HepG2 (cell line): ENCODE measurements around the gene RPS6KB1. TPM values are rescaled to one million over a fixed set of nuclear protein-coding genes. Genes with fewer than 3 reads are reported as not detected.

ENCODE experiments used
- ATAC-seq: fragments of 200-7000 bp; cut with Tn5 transposase; 3 replicates; pipeline ENCODE4 v1.9.1; 2020; ENCODE audit warnings: mild to moderate bottlenecking, moderate library complexity
- BruUV-seq: library from RNA; stranded (reverse); fragments of 400-500 nt; replicated peaks from 2 replicates; lab custom pipeline; 2021; lab: Mats Ljungman, UMichigan
- CTCF ChIA-PET: fragments of 300-600 bp; formaldehyde crosslinking; extraction: SDS; loops from one replicate; lab custom pipeline; 2021; ENCODE audit warnings: low total read pairs, inconsistent platforms, low intra/inter-chr PET ratio; lab: Yijun Ruan, JAX
- POLR2A ChIA-PET: fragments of 350-600 bp; sonication (Branson Sonifier 250); formaldehyde crosslinking; loops from one replicate; lab custom pipeline; 2020; ENCODE audit warnings: antibody characterized with exemption, inconsistent platforms; lab: Yijun Ruan, JAX
- DNase-seq: peaks from one replicate; pipeline ENCODE4 v3.0.0-alpha.2; 2015; ENCODE audit warnings: low spot score
- FAIRE-seq: peaks from 3 replicates; lab custom pipeline; 2011; peaks lifted over from hg19 to GRCh38; lab: Jason Lieb, UNC
- H2AFZ ChIP-seq: one replicate; pipeline ENCODE4 v1.6.1; 2011; ENCODE audit warnings: low read length, inconsistent platforms
- H3K27ac ChIP-seq: fragments of 300-600 bp; 3 replicates; pipeline ENCODE4 v1.8.0; 2011; ENCODE audit warnings: mixed run types, mild to moderate bottlenecking, mixed read lengths, low read length, inconsistent platforms; ENCODE audit not compliant: insufficient read depth; ENCODE audit errors: extremely low read length
- H3K27me3 ChIP-seq, 2 experiments: fragments of 200-600 bp in 1 of 2; 2 replicates in 1 of 2; 3 replicates in 1 of 2; pipeline versions ENCODE4 v1.6.0 to v1.8.0; 2011; ENCODE audit warnings: low read length in 2 of 2, mild to moderate bottlenecking in 2 of 2, moderate library complexity in 2 of 2, inconsistent platforms in 1 of 2; ENCODE audit not compliant: insufficient read depth in 2 of 2, control insufficient read depth in 1 of 2
- H3K36me3 ChIP-seq, 2 experiments: fragments of 200-600 bp in 1 of 2; replicated peaks in 1 of 2; 2 replicates in 1 of 2; 3 replicates in 1 of 2; pipeline versions ENCODE4 v1.5.1 to v1.8.0; 2011; ENCODE audit warnings: low read length in 2 of 2, inconsistent platforms in 1 of 2; ENCODE audit not compliant: insufficient read depth in 2 of 2, control insufficient read depth in 1 of 2
- H3K4me1 ChIP-seq: 2 replicates; pipeline ENCODE4 v1.5.1; 2012; ENCODE audit warnings: low read length, inconsistent platforms; ENCODE audit not compliant: insufficient read depth
- H3K4me2 ChIP-seq: 2 replicates; pipeline ENCODE4 v1.6.0; 2011; ENCODE audit warnings: low read depth, low read length, inconsistent platforms
- H3K4me3 ChIP-seq, 3 experiments: fragments of 200-600 bp in 1 of 3; sonication (generic), shearing (Covaris generic) in 1 of 3; replicated peaks in 1 of 3; 2 replicates each; pipeline ENCODE4 v1.5.1; 2011 to 2016; ENCODE audit warnings: low read length in 3 of 3, inconsistent platforms in 2 of 3, low read depth in 2 of 3, mild to moderate bottlenecking in 2 of 3, control low read depth in 1 of 3, mixed read lengths in 1 of 3; ENCODE audit not compliant: insufficient read depth in 1 of 3
- H3K79me2 ChIP-seq: one replicate; pipeline ENCODE4 v1.6.1; 2011; ENCODE audit warnings: low read length, inconsistent platforms; ENCODE audit not compliant: insufficient read depth
- H3K9ac ChIP-seq: 2 replicates; pipeline ENCODE4 v1.6.0; 2011; ENCODE audit warnings: mild to moderate bottlenecking, low read depth, low read length, inconsistent platforms; ENCODE audit not compliant: insufficient read depth
- H3K9me3 ChIP-seq: 2 replicates; pipeline ENCODE4 v1.5.1; 2012; ENCODE audit warnings: mild to moderate bottlenecking, low read length
- H4K20me1 ChIP-seq: 2 replicates; pipeline ENCODE4 v1.6.0; 2011; ENCODE audit warnings: inconsistent platforms, mild to moderate bottlenecking, low read length, moderate library complexity; ENCODE audit not compliant: insufficient read depth
- BHLHE40 ChIP-seq: IDR thresholded peaks from 2 replicates; pipeline ENCODE4 v1.6.1; 2011; ENCODE audit warnings: low read length, improper control_type of control experiment
- IRF1 ChIP-seq: sonication (generic); formaldehyde crosslinking; IDR thresholded peaks from 2 replicates; pipeline ENCODE4 v1.4.0; 2020; ENCODE audit warnings: low read depth, mild to moderate bottlenecking, missing genetic modification reagents
- JUND ChIP-seq: sonication (generic); formaldehyde crosslinking; IDR thresholded peaks from 2 replicates; pipeline ENCODE4 v1.8.0; 2022; ENCODE audit warnings: mild to moderate bottlenecking, missing genetic modification reagents
- PAX8 ChIP-seq: sonication (generic); formaldehyde crosslinking; IDR thresholded peaks from 2 replicates; pipeline ENCODE4 v1.8.0; 2022; ENCODE audit warnings: mild to moderate bottlenecking, missing genetic modification reagents, borderline replicate concordance
- RELA ChIP-seq: sonication (generic); formaldehyde crosslinking; IDR thresholded peaks from 2 replicates; pipeline ENCODE4 v1.4.0; 2020; ENCODE audit warnings: missing genetic modification reagents
- SIN3B ChIP-seq: fragments of 150-350 bp; IDR thresholded peaks from 2 replicates; pipeline ENCODE4 v1.6.1; 2014; ENCODE audit warnings: low read length
- TFDP1 ChIP-seq: IDR thresholded peaks from 2 replicates; pipeline ENCODE4 v1.6.1; 2016; ENCODE audit warnings: missing compliant biosample characterization, missing genetic modification reagents, borderline replicate concordance
- ZNF678 ChIP-seq: sonication (generic); formaldehyde crosslinking; IDR thresholded peaks from 2 replicates; pipeline ENCODE4 v1.4.0; 2020; ENCODE audit warnings: mild to moderate bottlenecking, missing genetic modification reagents
- ZNF720 ChIP-seq: sonication (generic); formaldehyde crosslinking; IDR thresholded peaks from 2 replicates; pipeline ENCODE4 v1.4.0; 2020; ENCODE audit warnings: missing genetic modification reagents
- ZNF775 ChIP-seq: sonication (generic); formaldehyde crosslinking; IDR thresholded peaks from 2 replicates; pipeline ENCODE4 v1.4.0; 2020; ENCODE audit warnings: missing genetic modification reagents, mild to moderate bottlenecking, moderate library complexity, borderline replicate concordance
- WGBS: methylation state at CpG from one replicate; pipeline ENCODE4 v1.1.6; 2017; ENCODE audit warnings: low lambda C conversion rate; 5-methylcytosine and 5-hydroxymethylcytosine counted together
- in situ Hi-C: cut with HindIII; loops from 2 replicates; pipeline ENCODE4 v1.10.0; 2017; ENCODE audit warnings: low pct_unique_long_range_greater_than_20kb; ENCODE audit not compliant: extremely low pct_ligation_motif_present
- intact Hi-C: fragments of 100-400 bp; cut with micrococcal nuclease; formaldehyde crosslinking; loops from one replicate; pipeline ENCODE4 v1.10.0; 2022; ENCODE audit not compliant: unreplicated experiment
- polyA plus RNA-seq, 8 experiments: library from polyadenylated mRNA; depleted of rRNA in 3 of 8; stranded (reverse) in 7 of 8; unstranded in 1 of 8; fragments of >200 nt; fragmentation: Illumina TruSeq in 4 of 8; extraction: Trizol in 4 of 8; gene quantifications; 2 replicates each; pipeline versions ENCODE4 v1.2.1 to v1.2.3, GENCODE V29; 2011 to 2016; ENCODE audit warnings: low read depth in 4 of 8, missing spikeins in 1 of 8, mixed read lengths in 1 of 8; ENCODE audit not compliant: insufficient read depth in 1 of 8
- total RNA-seq, 5 experiments: library from RNA; depleted of rRNA; stranded (reverse); fragments of >200 nt; fragmentation: Illumina TruSeq; extraction: Trizol; gene quantifications; 2 replicates each; pipeline ENCODE4 v1.2.3, GENCODE V29; 2016; ENCODE audit warnings: low read depth in 1 of 5

Gene RPS6KB1
- total and polyA plus RNA-seq, 2 of the 13 experiments (the other 11 are each of a cell fraction or from before 2014, with no cell fraction given): 16.5 to 42.2 TPM

- no TSS peak for BruUV-seq
- no peak for DNase-seq
- Histone ChIP-seq H3K4me1 (0 out of 2 replicates have a peak, but pooled peaks cover 4% of the 10 kb centered on the region), H3K79me2 (no peaks in the 10 kb centered on the region), H3K36me3 (peaks cover 10 to 40% of the 10 kb centered on the region in 2 experiments)
- 92% methylated on average over 5 of the region's 5 CpGs for WGBS
- TF ChIP-seq ZNF775 (no peak), PAX8 (CRISPR knock-in tag) (no peak), ZNF720 (CRISPR knock-in tag) (no peak), ZNF678 (CRISPR knock-in tag) (no peak), BHLHE40 (no peak), JUND (CRISPR knock-in tag) (no peak), RELA (CRISPR knock-in tag) (no peak), TFDP1 (CRISPR knock-in tag) (no peak), IRF1 (no peak), SIN3B (no peak)
- TF ChIP-seq, all 625 proteins: peak for 0
- CTCF ChIA-PET: no interaction called here
- H3K9me3 ChIP-seq: no peaks in the 10 kb centered on the region
- in situ Hi-C loops (no loop called here), intact Hi-C loops (no loop called here)
- H4K20me1 ChIP-seq: no peaks in the 10 kb centered on the region
- no peak overlapping the region for H3K27ac ChIP-seq
- no peaks in the 10 kb centered on the region for H3K27me3 ChIP-seq
- H3K9ac ChIP-seq: no peak overlapping the region
- no peak overlapping the region for H3K4me2 ChIP-seq
- no peak overlapping the region for H3K4me3 ChIP-seq
- no peak for FAIRE-seq
- no peak for ATAC-seq
- POLR2A ChIA-PET: no interaction called here
- H2AFZ ChIP-seq: no peak overlapping the region
Observed at GRCh38 chr17:59877965-59878364, 15.0 kb upstream of the RPS6KB1 start.
